Activated CD4-positive, alpha-beta T cell treated with anti-CD3 and anti-CD28 coated beads for 24 hours (primary cell): Measurements from ENCODE around the gene CX3CL1.

ENCODE experiments used
- DNase-seq, 2 donors: peaks; one replicate each; pipeline ENCODE4 v3.0.0-alpha.2; 2020; ENCODE audit warnings: low read depth in 2 of 2

Gene CX3CL1

DNA sequence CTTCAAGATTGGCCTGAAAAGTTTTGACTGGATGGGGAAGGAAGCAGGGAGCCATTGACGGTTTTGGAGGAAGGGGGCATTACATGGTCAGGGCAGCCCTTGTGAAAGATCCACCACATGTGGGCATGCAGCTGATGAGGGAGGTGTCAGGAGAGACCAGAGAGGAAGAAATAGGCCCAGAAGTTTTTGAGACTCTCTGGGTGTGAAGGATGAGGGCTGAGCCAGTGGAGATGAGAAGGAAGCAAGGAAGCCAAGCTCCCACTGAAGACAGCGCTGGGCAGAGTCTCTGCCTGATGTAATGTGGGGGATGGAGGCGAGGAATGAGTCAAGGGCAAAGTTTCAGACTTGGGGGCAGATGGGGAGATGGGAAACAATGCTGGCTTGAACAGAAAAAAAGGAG, 32.8 kb downstream of the CX3CL1 start:
- DNase-seq = no peak

DNA sequence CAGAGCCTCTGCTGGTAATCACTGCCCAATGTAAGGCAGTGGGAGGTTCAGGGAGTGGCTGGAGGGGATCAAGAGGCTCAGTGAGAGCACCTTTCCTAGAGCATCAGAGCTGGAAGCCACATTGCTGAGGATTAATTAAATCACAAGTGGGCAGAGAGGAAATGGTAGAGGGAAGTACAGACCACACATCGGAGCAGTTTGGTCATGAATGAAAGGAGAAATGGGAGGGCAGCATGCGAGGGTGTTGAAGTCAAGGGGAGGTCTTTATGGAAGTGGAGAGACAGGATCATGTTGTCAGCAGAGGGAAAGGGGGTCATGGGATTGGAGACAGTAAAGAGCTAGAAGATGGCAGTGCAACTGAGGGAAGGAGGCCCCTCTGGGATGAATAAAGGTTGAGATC, 34.6 kb downstream of the CX3CL1 start:
- DNase-seq = no peak

GRCh38 chr16:57407521-57408353, 35.4 kb downstream of the CX3CL1 start:
- DNase-seq = no peak

GRCh38 chr16:57409065-57409464, 36.8 kb downstream of the CX3CL1 start:
- DNase-seq = no peak

GRCh38 chr16:57409870-57410587, 37.7 kb downstream of the CX3CL1 start:
- DNase-seq = no peak

- DNase-seq = no peak
These were observed 39.2 kb downstream of the CX3CL1 start for GRCh38 chr16:57411362-57411976.

- DNase-seq = no peak
These were observed 40.3 kb downstream of the CX3CL1 start for GRCh38 chr16:57412584-57412983.

GRCh38 chr16:57413301-57413730, 41.0 kb downstream of the CX3CL1 start:
- no peak for DNase-seq

DNA sequence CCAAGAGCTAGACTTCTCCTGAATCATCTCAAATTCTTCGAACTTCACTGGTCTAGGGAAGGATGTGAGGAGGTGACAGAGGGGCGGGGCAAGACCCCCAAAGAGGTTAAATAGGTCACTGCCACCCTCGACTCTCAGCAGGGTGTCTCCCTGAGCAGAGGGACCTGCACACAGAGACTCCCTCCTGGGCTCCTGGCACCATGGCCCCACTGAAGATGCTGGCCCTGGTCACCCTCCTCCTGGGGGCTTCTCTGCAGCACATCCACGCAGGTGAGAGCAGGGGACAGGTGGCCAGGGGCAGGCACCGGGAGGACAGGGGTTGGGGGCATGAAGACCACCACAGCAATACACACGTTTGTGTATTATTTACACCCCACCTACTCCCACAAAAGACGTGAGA, 41.4 kb downstream of the CX3CL1 start:
- DNase-seq = no peak

GRCh38 chr16:57416084-57416483, 43.8 kb downstream of the CX3CL1 start:
- DNase-seq = no peak

DNA sequence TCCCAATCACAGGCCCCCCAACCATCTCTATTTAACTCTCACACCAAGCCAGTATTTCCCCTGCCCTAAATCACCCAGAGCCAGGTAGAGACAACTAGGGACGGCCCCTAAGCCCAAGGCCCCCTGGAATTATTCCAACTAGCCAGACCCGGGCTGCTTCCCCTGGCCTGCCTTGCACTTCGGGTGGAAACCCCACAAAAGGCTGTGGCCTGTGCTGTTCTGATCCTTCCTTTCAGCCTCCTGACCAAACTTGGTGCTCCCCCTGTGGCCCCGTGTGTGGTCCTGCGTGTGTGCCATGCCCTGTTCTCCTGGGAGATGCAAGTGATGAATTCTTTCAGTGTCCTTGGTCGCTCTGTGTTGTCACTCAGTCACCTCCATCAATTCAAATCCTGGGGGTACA, 47.2 kb downstream of the CX3CL1 start:
- no peak for DNase-seq

GRCh38 chr16:57422026-57422944, 50.0 kb downstream of the CX3CL1 start:
- DNase-seq = no peak

DNA sequence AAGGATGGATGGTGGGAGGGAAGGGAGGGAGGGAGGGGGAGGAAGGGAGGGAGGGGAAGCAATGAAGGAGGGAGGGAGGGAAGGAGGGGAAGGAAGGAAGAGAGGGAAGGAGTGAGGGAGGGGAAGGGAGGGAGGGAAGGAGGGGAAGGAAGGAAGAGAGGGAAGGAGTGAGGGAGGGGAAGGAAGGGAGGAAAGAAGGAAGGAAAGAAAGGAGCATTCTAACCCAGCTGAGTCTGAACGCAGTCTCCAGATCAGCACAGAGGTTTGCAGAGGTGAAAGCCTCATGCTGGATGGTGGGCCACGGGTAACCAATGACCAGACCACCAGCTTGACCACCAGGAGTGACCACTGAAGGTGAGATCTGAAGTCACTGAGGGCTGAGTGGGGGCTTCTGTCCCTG, 50.9 kb downstream of the CX3CL1 start:
- no peak for DNase-seq

- DNase-seq = no peak
These were observed 52.3 kb downstream of the CX3CL1 start for GRCh38 chr16:57424583-57424982.

DNA sequence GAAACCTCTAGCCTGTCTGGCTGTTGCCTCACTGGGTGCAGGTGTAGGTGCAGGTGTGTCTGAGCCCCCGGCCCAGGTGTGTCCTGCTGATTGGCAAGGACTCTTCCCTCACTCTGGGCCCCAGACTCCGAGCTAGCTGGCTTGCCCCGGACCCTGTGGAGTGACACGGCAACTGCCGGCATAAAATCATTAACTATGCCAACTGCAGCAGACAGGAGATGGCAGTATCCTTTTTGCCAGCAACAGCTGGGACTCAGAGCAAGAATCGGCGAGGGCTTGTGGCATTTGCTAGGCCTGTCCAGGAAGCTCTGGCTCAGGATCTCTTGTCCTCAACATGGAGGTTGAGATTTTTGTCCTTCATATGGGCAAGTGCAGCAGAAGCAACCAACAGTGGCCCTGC, 54.1 kb downstream of the CX3CL1 start:
- no peak for DNase-seq

DNA sequence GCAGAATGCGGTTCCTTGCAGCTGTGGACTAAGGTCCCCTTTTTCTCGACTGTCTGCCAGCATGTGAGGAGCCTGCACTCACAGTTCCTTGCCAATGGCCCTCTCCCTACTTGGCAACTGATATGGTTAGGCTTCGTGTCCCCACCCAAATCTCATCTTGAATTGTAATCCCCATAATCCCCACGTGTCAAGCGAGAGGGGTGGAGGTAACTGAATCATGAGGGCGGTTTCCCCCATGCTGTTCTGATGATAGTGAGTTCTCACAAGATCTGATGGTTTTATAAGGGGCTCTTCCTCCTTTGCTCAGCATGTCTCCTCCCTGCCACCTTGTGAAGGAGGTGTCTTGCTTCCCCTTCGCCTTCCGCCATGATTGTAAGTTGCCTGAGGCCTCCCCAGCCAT, 55.0 kb downstream of the CX3CL1 start:
- DNase-seq = no peak

DNA sequence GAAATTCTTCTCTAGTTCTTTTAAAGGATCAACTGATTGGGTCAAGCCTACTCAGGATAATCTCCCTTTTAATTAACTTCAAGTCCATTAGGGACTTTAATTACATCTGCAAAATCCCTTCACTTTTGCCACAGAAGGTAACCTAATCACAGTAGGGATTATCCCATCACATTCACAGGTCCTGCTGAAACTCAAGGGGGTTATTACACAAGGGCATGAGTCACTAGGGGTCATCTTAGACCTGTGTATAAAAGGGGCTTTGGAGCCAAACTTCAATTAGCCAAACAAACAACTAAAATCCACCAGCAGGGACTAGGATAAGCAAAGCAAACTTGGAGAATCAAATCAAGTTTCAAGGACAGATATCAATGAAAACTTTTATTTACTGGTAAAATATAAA, 55.5 kb downstream of the CX3CL1 start:
- no peak for DNase-seq

GRCh38 chr16:57430955-57431354, 58.7 kb downstream of the CX3CL1 start:
- no peak for DNase-seq

DNA sequence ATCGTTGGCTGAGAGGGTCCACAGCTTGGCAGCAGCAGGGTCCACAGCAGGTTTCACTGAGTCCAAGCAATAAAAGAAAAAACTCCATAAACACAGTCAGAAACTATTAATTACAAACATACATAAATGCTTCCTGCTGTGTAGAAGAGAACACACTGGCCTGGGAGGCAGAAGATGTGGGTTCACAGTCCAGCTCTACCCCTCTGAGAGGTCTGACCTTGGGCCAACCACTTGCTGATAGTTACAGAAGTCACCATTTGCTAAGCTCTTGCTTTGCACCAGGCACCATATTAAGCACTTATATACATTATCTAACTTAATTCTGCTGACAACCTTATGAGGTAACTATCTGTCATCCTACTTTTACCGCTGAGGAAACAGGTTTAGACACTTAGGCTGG, 60.2 kb downstream of the CX3CL1 start:
- no peak for DNase-seq

- DNase-seq = no peak
These were observed 60.7 kb downstream of the CX3CL1 start for GRCh38 chr16:57432989-57433388.

GRCh38 chr16:57434003-57434402, 61.7 kb downstream of the CX3CL1 start:
- DNase-seq = no peak
